H9 (cell line): ENCODE measurements around the gene FUT8. TPM values are rescaled to one million over a fixed set of nuclear protein-coding genes. Genes with fewer than 3 reads are reported as not detected.

Experiments used
- DNase-seq: peaks from one replicate; pipeline ENCODE4 v3.0.0-alpha.2; 2017
- H2AFZ ChIP-seq: one replicate; pipeline ENCODE4 v1.6.1; 2013; ENCODE audit warnings: mild to moderate bottlenecking, low read length, control low read depth, moderate library complexity
- H2AK5ac ChIP-seq: 2 replicates; pipeline ENCODE4 v1.6.1; 2013; ENCODE audit warnings: low read length, control low read depth, mixed read lengths; ENCODE audit not compliant: insufficient read length
- H2BK120ac ChIP-seq: one replicate; pipeline ENCODE4 v1.6.1; 2013; ENCODE audit warnings: low read depth, mild to moderate bottlenecking, low read length, control low read depth, inconsistent platforms; ENCODE audit not compliant: poor library complexity, severe bottlenecking
- H2BK12ac ChIP-seq: 2 replicates; pipeline ENCODE4 v1.6.1; 2013; ENCODE audit warnings: low read length, control low read depth, mixed read lengths, low read depth; ENCODE audit not compliant: insufficient read length
- H2BK15ac ChIP-seq: 2 replicates; pipeline ENCODE4 v1.6.1; 2013; ENCODE audit warnings: low read depth, low read length, control low read depth
- H2BK20ac ChIP-seq: one replicate; pipeline ENCODE4 v1.6.1; 2013; ENCODE audit warnings: low read depth, mild to moderate bottlenecking, low read length, control low read depth, inconsistent platforms; ENCODE audit not compliant: poor library complexity, severe bottlenecking
- H2BK5ac ChIP-seq: 2 replicates; pipeline ENCODE4 v1.6.1; 2013; ENCODE audit warnings: low read length, control low read depth, mixed read lengths; ENCODE audit not compliant: insufficient read length
- H3K14ac ChIP-seq: 2 replicates; pipeline ENCODE4 v1.6.1; 2013; ENCODE audit warnings: low read length, control low read depth; ENCODE audit not compliant: insufficient read depth
- H3K18ac ChIP-seq: 2 replicates; pipeline ENCODE4 v1.6.1; 2013; ENCODE audit warnings: low read depth, mild to moderate bottlenecking, mixed read lengths, low read length, control low read depth; ENCODE audit not compliant: insufficient read length
- H3K23ac ChIP-seq: 2 replicates; pipeline ENCODE4 v1.6.1; 2013; ENCODE audit warnings: low read length, control low read depth, mixed read lengths, low read depth; ENCODE audit not compliant: insufficient read length
- H3K23me2 ChIP-seq: 2 replicates; pipeline ENCODE4 v1.6.1; 2013; ENCODE audit warnings: low read depth, mild to moderate bottlenecking, mixed read lengths, low read length, control low read depth; ENCODE audit not compliant: insufficient read length, poor library complexity, severe bottlenecking
- H3K27ac ChIP-seq: 2 replicates; pipeline ENCODE4 v1.5.1; 2013; ENCODE audit warnings: low read length, control low read depth, mixed read lengths, low read depth; ENCODE audit not compliant: insufficient read length
- H3K27me3 ChIP-seq: 2 replicates; pipeline ENCODE4 v1.6.1; 2013; ENCODE audit warnings: low read length, control low read depth, inconsistent platforms; ENCODE audit not compliant: insufficient read depth
- H3K4ac ChIP-seq: 2 replicates; pipeline ENCODE4 v1.6.1; 2013; ENCODE audit warnings: low read depth, mild to moderate bottlenecking, control low read depth, inconsistent platforms, low read length, moderate library complexity
- H3K4me1 ChIP-seq: 2 replicates; pipeline ENCODE4 v1.6.1; 2013; ENCODE audit warnings: low read length, control low read depth, inconsistent platforms; ENCODE audit not compliant: insufficient read depth
- H3K4me2 ChIP-seq: 2 replicates; pipeline ENCODE4 v1.6.1; 2013; ENCODE audit warnings: low read length, control low read depth, mixed read lengths; ENCODE audit not compliant: insufficient read length, insufficient read depth
- H3K56ac ChIP-seq: 2 replicates; pipeline ENCODE4 v1.6.1; 2013; ENCODE audit warnings: low read depth, mild to moderate bottlenecking, mixed read lengths, low read length, control low read depth; ENCODE audit not compliant: insufficient read length
- H3K79me1 ChIP-seq: 2 replicates; pipeline ENCODE4 v1.6.1; 2013; ENCODE audit warnings: low read depth, mild to moderate bottlenecking, moderate library complexity, low read length, control low read depth, inconsistent platforms; ENCODE audit not compliant: insufficient read depth, poor library complexity, severe bottlenecking
- H3K79me2 ChIP-seq: 2 replicates; pipeline ENCODE4 v1.6.1; 2013; ENCODE audit warnings: low read length, control low read depth, inconsistent platforms; ENCODE audit not compliant: insufficient read depth
- H3K9ac ChIP-seq: 2 replicates; pipeline ENCODE4 v1.6.1; 2013; ENCODE audit warnings: low read length, control low read depth, mixed read lengths; ENCODE audit not compliant: insufficient read length; ENCODE audit errors: extremely low read depth
- H3K9me3 ChIP-seq: one replicate; pipeline ENCODE4 v1.6.1; 2013; ENCODE audit warnings: low read depth, low read length, inconsistent platforms; ENCODE audit not compliant: control insufficient read depth
- H3T11ph ChIP-seq: one replicate; pipeline ENCODE4 v1.6.1; 2013; ENCODE audit warnings: mild to moderate bottlenecking, low read length, control low read depth, inconsistent platforms
- H4K20me1 ChIP-seq: one replicate; pipeline ENCODE4 v1.6.1; 2013; ENCODE audit not compliant: control insufficient read depth, insufficient read length, insufficient read depth
- H4K5ac ChIP-seq: 2 replicates; pipeline ENCODE4 v1.6.1; 2013; ENCODE audit warnings: low read depth, mild to moderate bottlenecking, mixed read lengths, low read length, control low read depth; ENCODE audit not compliant: insufficient read length
- H4K8ac ChIP-seq: replicated peaks from 2 replicates; pipeline ENCODE4 v1.6.1; 2013; ENCODE audit warnings: low read length, control low read depth, mixed read lengths, low read depth; ENCODE audit not compliant: insufficient read length
- H4K91ac ChIP-seq: 2 replicates; pipeline ENCODE4 v1.6.1; 2013; ENCODE audit warnings: low read depth, mild to moderate bottlenecking, moderate library complexity, mixed read lengths, low read length, control low read depth; ENCODE audit not compliant: insufficient read length
- H3K27ac Mint-ChIP-seq, 3 experiments: 2 replicates in 2 of 3; 3 replicates in 1 of 3; pipeline ENCODE4 v1.8.0; 2020 to 2021; ENCODE audit warnings: mixed read lengths in 3 of 3, mild to moderate bottlenecking in 1 of 3, moderate library complexity in 1 of 3
- H3K27me3 Mint-ChIP-seq: 2 replicates; pipeline ENCODE4 v1.8.0; 2021; ENCODE audit warnings: low read depth, mild to moderate bottlenecking, moderate library complexity, mixed read lengths
- H3K36me3 Mint-ChIP-seq, 3 experiments: 2 replicates in 2 of 3; 3 replicates in 1 of 3; pipeline ENCODE4 v1.8.0; 2020 to 2021; ENCODE audit warnings: low read depth in 3 of 3, mixed read lengths in 3 of 3; ENCODE audit not compliant: insufficient read depth in 1 of 3
- H3K4me1 Mint-ChIP-seq, 2 experiments: 2 replicates each; pipeline ENCODE4 v1.8.0; 2020; ENCODE audit warnings: mixed read lengths in 2 of 2
- H3K4me3 Mint-ChIP-seq, 2 experiments: 2 replicates in 1 of 2; 3 replicates in 1 of 2; pipeline ENCODE4 v1.8.0; 2020 to 2021; ENCODE audit warnings: mild to moderate bottlenecking in 2 of 2, mixed read lengths in 2 of 2, moderate library complexity in 1 of 2
- H3K9me3 Mint-ChIP-seq, 2 experiments: 2 replicates in 1 of 2; 3 replicates in 1 of 2; pipeline ENCODE4 v1.8.0; 2020; ENCODE audit warnings: mild to moderate bottlenecking in 2 of 2, mixed read lengths in 2 of 2, moderate library complexity in 1 of 2
- WGBS: extraction: QIAGEN DNeasy Blood & Tissue Kit; methylation state at CpG from one replicate; pipeline ENCODE4 v1.1.7; 2013; ENCODE audit warnings: missing lambda C conversion rate, low lambda C conversion rate, mixed read lengths; ENCODE audit not compliant: insufficient read length; ENCODE audit errors: extremely low coverage; 5-methylcytosine and 5-hydroxymethylcytosine counted together
- total RNA-seq: library from RNA; stranded (reverse); gene quantifications from 2 replicates; pipeline ENCODE4 v1.2.1, GENCODE V29; 2021
- TF ChIP-seq, protein P1 (sequence below): fragments of 200-600 bp; sonication (generic); conservative IDR thresholded peaks from 3 replicates; pipeline ENCODE4 v1.8.0; 2021; ENCODE audit warnings: antibody characterized with exemption, mild to moderate bottlenecking

The FUT8 gene
- total RNA-seq, 1 experiment from 2014 or later, result 44.3 TPM

DNA sequence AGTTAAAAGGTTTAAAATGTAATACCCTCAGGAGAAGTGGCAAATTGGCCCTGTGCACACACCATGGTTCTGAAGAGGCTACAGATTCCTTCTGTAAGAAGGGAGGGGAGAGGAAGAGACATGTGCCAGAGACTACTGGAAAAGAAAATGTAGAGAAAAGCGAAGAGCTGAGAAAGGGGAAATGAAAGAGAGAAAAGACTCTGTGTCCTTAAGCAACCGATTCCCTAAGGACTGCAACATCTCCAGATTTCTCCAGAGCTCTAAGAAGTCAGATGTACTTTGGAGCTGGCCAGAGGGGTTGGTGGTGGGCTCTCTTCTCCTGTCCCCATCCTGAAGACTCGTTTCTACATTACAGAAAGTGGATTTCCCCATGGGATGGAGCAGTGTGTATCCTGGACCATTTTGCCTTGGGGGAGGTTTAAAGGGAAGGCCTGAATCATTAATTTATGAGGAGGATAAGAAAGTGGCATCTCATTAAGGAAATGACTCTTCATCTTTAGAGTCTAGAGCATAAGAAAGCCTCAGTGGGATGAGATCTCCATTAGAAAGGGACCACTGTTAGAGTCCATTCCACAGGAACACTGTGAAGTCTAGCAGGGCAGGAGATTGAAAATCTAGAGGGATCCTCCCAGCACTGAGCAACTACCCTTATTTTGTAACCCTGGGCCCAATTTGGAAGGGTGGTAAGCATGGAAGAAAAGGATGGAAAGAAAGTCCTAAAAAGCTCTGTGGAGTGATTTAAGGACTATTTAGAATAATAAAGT is 45.5 kb upstream of the FUT8 start:
- Histone ChIP-seq H2BK5ac (no peak overlapping the region), H3K14ac (no peak overlapping the region), H2BK20ac (no peak overlapping the region), H3K4me1 (peaks cover 8% of the 10 kb centered on the region), H4K5ac (no peak overlapping the region), H3K9ac (no peak overlapping the region), H3K27ac (no peak overlapping the region), H3K23ac (no peak overlapping the region), H3K27me3 (no peaks in the 10 kb centered on the region), H4K20me1 (no peaks in the 10 kb centered on the region), H3K56ac (no peak overlapping the region), H3K79me2 (no peaks in the 10 kb centered on the region), H2BK120ac (no peak overlapping the region), H3K9me3 (no peaks in the 10 kb centered on the region), H3K4ac (no peak overlapping the region), H3T11ph (no peak overlapping the region), H2AFZ (no peak overlapping the region), H2BK12ac (no peak overlapping the region), H3K4me2 (no peak overlapping the region), H3K79me1 (no peaks in the 10 kb centered on the region), H3K18ac (no peak overlapping the region), H4K91ac (no peak overlapping the region), H2BK15ac (no peak overlapping the region), H3K23me2 (no peaks in the 10 kb centered on the region), H4K8ac (no peak overlapping the region), H2AK5ac (no peak overlapping the region)
- WGBS, result no CpG with 5 or more reads among the region's 3 CpGs
- Mint-ChIP-seq H3K9me3 (peaks cover 3% of the 10 kb centered on the region in 2 experiments; a peak in 3 of 5 replicates), H3K4me3 (no peak overlapping the region), H3K27me3 (peaks cover 4% of the 10 kb centered on the region), H3K27ac (peak overlapping the region; percentile 6 to 97 (median 96); a peak in 5 of 7 replicates), H3K36me3 (no peaks in the 10 kb centered on the region), H3K4me1 (peaks cover 49 to 50% of the 10 kb centered on the region in 2 experiments)
- no peak for DNase-seq
- TF ChIP-seq, protein P1, sequence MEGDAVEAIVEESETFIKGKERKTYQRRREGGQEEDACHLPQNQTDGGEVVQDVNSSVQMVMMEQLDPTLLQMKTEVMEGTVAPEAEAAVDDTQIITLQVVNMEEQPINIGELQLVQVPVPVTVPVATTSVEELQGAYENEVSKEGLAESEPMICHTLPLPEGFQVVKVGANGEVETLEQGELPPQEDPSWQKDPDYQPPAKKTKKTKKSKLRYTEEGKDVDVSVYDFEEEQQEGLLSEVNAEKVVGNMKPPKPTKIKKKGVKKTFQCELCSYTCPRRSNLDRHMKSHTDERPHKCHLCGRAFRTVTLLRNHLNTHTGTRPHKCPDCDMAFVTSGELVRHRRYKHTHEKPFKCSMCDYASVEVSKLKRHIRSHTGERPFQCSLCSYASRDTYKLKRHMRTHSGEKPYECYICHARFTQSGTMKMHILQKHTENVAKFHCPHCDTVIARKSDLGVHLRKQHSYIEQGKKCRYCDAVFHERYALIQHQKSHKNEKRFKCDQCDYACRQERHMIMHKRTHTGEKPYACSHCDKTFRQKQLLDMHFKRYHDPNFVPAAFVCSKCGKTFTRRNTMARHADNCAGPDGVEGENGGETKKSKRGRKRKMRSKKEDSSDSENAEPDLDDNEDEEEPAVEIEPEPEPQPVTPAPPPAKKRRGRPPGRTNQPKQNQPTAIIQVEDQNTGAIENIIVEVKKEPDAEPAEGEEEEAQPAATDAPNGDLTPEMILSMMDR, result no peak
